Retina (tissue), 1 donor: ENCODE results near the gene CMC1.
"Not testable (repeated sequence)": the region's sequence is repeated elsewhere in the genome, so short reads cannot be mapped to it uniquely, and the experiment has no call there.

Experiments
- DNase-seq: peaks from one replicate; pipeline ENCODE4 v3.0.0-alpha.2; 2016

Gene CMC1

DNA sequence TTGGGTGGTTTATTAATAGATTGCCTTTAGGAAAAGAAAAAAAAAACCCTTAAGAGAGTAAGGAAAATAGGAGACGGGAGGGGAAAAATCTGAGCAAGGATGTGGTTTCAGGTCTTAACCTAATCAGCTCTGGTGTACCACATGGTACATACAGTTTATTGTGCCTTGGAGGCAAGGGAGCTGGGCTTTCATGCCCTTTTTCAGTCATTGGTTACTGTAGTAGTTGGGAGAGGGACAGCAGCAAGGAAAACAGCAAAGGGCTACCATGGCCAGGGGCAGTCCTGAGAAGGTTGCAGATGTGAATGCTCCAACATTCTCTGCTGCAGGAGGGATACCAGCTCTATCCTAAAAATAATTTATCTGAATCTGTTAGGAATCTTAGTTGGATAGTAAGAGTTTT is 5.9 kb downstream of the CMC1 start:
- no peak for DNase-seq

DNA sequence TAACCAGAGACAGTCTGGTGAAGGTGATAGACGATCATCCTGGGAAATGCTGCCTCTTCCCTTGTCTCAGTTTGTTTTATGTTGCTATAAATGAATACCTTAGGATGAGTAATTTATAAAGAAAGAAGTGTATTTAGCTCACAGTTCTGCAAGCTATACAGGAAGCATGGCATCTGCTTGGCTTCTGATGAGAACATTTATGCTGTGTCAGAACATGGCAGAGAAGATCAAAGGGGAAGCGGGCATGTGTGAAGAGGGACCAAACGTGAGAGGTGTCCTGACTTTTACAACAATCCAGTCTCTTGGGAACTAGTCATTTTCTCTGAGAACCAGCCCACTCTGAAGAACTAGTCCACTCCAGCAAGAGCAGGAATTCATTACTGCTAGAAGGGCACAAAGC is 9.6 kb downstream of the CMC1 start:
- no peak for DNase-seq

DNA sequence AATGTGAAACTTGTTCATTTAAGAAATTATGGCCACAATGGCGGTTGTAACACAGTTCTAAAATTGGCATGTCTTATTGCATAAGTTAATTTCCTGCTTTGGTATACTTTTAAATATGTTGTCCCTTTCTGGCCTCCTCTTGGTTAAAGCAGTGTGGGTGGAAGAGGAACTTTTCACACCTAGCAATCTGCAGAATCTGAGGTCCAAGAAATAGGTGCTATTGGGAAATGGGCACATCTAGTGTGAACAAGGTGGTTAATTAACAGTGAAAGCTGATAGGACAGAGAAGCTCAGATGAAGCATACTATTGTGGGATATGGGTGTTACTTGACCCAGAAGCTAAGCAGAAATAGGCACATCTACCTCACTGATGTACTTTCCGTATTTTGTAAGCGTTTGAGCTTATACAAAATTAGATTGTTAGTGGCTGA is 10.6 kb downstream of the CMC1 start:
- DNase-seq: no peak

- DNase-seq: no peak
Observed at GRCh38 chr3:28253040-28253715, 11.8 kb downstream of the CMC1 start.

GRCh38 chr3:28262001-28262400 is 20.6 kb downstream of the CMC1 start:
- no peak for DNase-seq

GRCh38 chr3:28265641-28266040 is 24.2 kb downstream of the CMC1 start:
- DNase-seq: peak; percentile 35

DNA sequence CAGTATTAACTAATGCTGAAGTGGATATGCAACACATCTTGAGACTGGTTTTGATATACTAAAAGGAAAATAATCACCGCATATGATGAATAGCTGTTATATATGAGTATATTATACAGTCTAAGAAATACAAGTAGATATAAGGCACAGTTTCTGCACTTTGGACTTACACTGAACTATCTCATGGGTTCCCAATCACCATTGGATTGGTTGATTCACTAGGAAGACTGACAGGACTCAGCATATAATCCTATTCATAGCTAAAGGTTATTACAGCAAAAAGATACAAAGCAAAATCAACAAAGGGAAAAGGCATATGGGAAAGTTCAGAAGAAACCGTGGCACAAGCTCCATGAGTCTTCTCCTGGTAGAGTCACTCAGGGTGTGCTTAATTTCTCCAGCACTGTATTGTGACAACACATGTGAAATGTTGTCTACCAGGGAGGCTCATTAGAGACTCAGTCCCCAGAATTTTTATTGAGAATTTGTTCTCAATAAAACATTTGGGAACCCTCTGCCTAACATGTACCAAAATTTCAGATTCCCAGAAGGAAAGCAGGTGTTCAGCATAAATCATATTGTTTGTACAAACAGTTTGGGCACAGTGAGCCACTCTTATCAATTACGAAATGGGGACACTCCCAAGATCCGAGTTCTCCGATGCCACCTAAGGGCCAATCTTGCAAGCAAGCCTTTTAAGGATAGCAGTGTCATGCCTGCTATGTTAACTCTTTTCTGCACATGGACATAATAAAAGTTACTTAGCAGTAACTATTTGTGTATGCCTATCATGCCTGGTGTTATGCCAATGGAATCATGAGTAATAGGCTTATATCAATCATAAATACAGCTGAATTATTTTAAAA is 26.8 kb downstream of the CMC1 start:
- DNase-seq: no peak

DNA sequence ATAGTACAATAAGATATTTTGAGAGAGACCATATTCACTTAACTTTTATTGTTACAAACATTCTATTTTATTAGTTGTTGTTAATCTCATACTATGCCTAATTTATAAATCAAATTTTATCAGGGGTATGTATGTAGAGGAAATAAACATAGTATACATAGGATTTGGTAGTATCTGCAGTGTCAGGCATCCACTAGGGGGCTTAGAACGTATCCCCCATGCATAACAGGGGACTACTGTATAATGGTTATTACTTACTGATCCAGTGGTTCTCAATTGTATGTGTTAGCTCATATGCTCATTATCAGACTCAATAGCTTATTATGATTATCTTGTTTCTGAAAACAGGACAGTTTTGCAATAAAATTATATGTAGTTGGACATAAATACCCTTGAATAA is 27.6 kb downstream of the CMC1 start:
- DNase-seq: no peak

- DNase-seq: not testable (repeated sequence)
Observed at GRCh38 chr3:28269884-28270283, 28.5 kb downstream of the CMC1 start.

DNA sequence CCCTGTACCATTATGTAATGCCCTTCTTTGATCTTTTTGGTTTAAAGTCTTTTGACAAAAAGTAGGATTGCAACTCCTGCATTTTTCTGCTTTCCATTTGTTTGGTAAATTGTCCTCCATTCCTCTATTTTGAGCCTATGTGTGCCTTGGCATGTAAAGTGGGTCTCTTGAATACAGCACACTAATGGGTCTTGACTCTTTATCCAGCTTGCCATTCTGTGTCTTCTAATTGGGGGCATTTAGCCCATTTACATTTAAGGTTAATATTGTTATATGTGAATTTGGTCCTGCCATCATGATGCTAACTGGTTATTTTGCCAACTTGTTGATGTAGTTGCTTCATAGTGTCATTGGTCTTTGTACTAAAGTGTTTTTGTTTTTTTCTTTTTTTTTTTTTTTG is 32.4 kb downstream of the CMC1 start:
- DNase-seq: no peak

DNA sequence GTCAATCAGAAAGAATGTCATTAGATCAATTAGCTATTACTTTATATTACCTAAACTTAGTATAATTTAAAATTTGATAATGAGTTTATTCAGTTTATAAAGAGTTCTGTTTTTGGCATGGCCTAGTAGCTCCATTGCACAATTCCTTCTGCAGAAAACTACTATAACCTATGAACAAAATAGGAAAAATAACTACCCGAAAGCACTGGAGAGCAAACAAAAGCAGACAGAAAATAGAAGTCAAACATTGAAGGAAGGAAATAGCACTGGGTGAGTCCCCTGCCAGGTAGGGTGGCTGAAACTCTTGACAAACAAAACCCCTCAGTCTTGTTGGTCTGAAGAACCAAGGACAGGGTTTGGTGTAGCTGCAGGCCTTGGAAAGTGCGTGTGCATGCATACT is 37.5 kb downstream of the CMC1 start:
- no peak for DNase-seq

DNA sequence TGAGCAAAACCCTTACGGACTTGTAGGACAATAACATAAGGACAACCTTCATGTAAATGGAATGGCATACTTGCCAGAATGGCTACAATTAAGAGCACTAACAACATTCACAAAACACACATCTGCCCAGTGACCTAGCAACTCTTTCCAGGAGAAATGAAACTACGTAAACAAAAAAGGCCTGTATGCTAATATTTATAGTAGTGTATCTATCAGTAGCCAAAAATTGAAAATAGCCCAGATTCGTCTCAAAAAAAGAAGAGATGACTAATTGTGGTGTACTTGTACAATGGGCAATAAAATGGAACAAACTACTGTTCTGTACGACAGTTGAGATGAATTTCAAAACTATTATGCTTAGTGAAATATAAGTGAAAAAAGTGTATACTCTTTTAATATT is 38.4 kb downstream of the CMC1 start:
- DNase-seq: no peak

DNA sequence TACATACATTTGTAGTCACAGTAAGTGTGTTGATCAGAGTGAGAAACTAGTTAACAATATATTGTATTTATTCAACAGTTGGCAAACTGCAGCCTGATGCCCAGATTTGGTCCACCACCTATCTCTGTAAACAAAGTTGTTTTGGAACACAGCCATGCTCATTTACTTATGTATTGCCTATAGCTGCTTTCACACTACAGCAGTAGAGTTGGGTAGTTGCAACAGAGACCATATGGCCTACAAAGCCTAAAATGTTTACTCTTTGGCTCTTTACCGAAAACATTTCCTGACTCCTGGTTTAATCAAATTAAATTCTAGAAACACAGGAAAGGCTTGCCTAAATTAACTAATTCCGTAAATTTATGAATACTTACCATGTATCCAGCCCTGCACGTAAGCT is 39.4 kb downstream of the CMC1 start:
- no peak for DNase-seq

DNA sequence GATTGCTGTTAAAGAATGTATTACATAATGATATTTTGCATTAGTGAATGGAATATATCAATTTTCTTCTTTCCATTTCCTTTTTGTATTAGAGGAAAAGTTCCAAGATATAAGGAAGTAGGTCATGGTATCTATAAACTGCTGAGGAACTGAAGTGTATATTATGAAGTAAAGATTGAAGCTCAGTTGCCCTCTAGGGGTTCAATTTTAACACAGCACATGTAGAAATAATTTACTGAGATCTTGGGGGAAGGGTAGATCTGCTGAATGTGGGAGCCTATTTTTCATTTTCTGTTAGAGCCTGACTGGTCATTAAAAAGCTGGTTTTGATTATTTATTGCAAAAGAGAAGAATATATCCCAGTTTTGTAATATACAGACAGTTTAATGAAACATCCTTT is 45.2 kb downstream of the CMC1 start:
- peak; percentile 15 for DNase-seq

DNA sequence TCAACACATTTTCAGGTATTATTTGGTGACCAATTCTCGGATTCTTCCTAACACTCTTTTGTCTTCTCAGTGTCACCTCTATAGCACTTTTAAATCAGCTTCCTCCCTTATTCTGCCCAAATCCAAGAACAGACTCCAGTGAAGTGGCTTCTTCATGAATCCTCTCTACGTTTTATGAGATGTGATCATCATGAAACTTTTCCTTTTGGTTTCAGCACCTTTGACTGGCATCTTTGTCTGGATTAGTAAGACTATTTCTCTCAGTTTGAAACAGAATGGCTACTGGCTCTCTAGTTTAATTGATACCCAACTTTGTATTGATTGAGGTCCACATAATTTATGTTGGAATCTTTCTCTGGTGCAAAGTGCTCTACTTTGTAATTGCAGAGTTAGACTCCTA is 45.6 kb downstream of the CMC1 start:
- no peak for DNase-seq

DNA sequence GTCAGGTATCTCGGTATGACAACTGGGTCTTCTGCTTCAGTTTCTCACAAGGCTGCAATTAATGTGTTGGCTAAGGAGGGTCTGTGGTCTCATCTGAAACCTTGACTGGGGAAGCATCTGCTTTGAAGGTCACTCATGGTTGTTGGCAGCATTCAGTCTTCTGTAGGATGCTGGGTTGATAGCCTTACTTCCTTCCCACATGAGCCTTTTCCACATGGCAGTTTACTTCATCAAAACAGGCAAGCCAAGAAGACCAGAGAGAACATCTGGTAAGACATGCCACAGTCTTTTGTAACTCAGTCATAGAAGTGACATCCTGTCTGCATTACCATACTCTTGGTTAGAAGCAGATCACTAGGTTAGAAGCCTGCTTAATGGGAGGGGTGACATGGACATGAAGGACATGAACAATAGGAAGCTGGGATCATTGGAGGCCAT is 49.5 kb downstream of the CMC1 start:
- no peak for DNase-seq

DNA sequence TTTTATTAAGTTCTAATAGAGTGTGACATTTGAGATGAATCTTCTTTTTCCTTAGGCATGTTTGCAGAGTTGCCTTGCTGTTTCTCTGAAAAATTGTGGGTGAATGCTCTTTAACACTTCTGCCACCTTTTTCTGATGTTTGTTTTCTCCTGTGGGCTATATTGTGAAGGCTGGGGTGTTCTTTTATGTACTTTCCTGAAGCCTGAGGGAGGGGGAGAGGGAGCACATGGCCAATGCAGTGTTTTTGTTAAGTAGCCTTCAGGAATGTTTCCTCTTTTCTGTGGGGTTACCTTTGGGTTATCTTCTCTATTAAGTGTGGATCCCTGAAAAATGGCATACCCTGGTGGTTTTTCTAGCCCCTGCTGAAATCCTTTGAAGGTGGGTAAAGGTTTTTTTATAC is 50.2 kb downstream of the CMC1 start:
- no peak for DNase-seq

GRCh38 chr3:28292622-28293021 is 51.2 kb downstream of the CMC1 start:
- no peak for DNase-seq

GRCh38 chr3:28294667-28295413 is 53.4 kb downstream of the CMC1 start:
- DNase-seq: no peak

GRCh38 chr3:28295898-28296490 is 54.6 kb downstream of the CMC1 start:
- no peak for DNase-seq

DNA sequence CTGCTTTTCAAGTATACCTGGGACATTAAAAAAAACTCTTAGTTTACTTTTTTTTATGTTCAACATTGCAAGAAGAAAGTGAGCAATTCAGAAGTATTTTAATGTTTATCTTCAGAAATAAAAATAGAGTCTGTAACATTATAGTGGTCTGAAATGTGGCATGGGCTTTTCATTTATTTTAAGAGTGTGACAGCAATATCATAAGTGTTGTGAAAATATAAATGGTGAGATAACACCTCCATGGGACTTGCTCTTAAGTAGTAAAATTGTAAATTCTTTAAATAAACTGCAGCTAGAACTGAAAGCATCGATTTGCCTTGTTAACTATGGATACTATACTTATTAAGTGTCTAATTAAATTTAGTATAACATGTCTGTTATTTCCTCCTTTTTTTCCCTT is 58.3 kb downstream of the CMC1 start:
- no peak for DNase-seq

GRCh38 chr3:28300345-28300962 is 59.0 kb downstream of the CMC1 start:
- no peak for DNase-seq

DNA sequence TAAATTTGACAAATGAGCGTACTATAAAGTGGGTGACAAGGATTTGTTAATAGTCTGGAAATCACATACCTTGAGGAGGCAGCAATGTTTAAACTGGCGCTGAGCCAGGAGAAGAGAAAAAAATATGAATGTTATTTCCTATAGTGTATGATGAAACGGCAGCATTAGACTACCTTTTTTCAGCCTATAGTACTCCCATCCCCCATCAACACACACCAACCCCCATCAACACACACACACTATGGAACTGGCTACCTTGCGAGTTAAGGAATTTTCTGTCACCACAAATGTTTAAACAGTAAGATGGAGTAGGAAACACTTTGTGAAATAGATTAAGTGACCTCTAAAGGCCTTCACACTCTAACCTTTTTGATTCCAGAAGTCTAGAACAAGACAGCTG is 60.3 kb downstream of the CMC1 start:
- no peak for DNase-seq
